ENCODE measurements around the gene FRAT2.
"Not testable (repeated sequence)": the region's sequence is repeated elsewhere in the genome, so short reads cannot be mapped to it uniquely, and the experiment has no call there.

Gene FRAT2

DNA sequence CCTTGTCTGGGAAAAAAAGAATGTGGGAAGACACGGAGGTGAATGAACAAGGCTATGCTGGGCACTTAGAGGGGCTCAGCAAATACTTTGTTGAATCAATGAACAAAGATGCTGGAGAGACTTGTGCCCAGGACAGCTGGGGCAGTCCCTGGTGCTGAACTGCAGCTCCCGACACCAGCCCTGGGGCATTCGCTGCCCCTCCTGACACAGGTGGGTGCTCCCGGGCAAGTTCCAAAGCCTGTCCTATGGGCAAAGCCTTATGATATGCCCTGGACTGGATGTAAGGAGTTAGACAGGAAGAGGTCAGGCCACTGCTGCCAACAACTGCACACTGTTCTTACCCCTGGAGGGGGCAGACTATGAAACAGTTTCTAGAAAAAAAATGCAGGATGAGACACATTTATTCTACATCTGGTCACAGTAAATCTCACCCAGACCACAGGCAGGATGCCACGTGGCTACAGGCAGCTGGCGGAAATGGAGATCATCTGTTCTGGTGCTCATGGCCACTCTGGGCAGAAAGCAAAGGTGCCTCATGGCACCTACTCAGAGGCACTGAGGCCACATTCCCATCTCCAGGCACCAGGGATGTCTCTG is 21.9 kb upstream of the FRAT2 start:
- Histone ChIP-seq H3K4me1 (ENCODE audit: control insufficient read depth, insufficient read depth, low read length) (peaks cover 3% of the 10 kb centered on the region; the same call in 1 of the 2 replicates), H3K27me3 (ENCODE audit: control insufficient read depth, insufficient read depth, low read length) (no peaks in the 10 kb centered on the region), H3K4me3 (ENCODE audit: low read depth, low read length) (no peak overlapping the region), H3K27ac (ENCODE audit: low read depth, low read length) (no peak overlapping the region), H3K9ac (ENCODE audit: low read depth, low read length) (no peak overlapping the region), H3K9me3 (ENCODE audit: control insufficient read depth, insufficient read depth, low read length) (no peaks in the 10 kb centered on the region), H3K36me3 (ENCODE audit: control insufficient read depth, insufficient read depth, low read length) (peaks cover 54% of the 10 kb centered on the region)

DNA sequence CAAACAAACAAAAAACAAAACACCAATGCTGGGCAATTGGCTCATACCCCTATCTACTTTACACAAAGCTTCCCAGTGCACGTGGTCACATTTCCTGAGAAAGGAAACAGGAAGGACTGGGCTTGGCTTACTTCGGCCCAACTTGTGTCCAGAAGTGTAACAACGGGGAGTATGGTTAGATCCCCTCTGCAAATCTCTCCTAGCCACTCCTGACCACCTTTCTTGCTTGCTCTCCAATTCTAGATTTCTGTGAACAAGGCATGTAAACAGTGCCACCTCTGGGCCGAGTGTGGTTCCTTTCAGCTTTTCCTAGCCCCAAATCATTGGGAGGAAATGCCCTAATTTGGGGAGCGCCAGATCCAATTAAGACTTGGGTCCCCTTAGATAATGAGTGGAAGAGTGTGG is 21.0 kb upstream of the FRAT2 start:
- no peaks in the 10 kb centered on the region for H3K9me3 ChIP-seq (ENCODE audit: control insufficient read depth, insufficient read depth, low read length)
- H3K36me3 ChIP-seq (ENCODE audit: control insufficient read depth, insufficient read depth, low read length) = peaks cover 45% of the 10 kb centered on the region
- no peak overlapping the region for H3K27ac ChIP-seq (ENCODE audit: low read depth, low read length)
- no peak overlapping the region for H3K9ac ChIP-seq (ENCODE audit: low read depth, low read length)
- no peak overlapping the region for H3K4me3 ChIP-seq (ENCODE audit: low read depth, low read length)
- H3K4me1 ChIP-seq (ENCODE audit: control insufficient read depth, insufficient read depth, low read length) = peaks cover 3% of the 10 kb centered on the region; the same call in 1 of the 2 replicates
- H3K27me3 ChIP-seq (ENCODE audit: control insufficient read depth, insufficient read depth, low read length) = no peaks in the 10 kb centered on the region

GRCh38 chr10:97353945-97354344 is 19.4 kb upstream of the FRAT2 start:
- H3K27me3 ChIP-seq (ENCODE audit: control insufficient read depth, insufficient read depth, low read length) = no peaks in the 10 kb centered on the region
- H3K9me3 ChIP-seq (ENCODE audit: control insufficient read depth, insufficient read depth, low read length) = no peaks in the 10 kb centered on the region
- H3K4me1 ChIP-seq (ENCODE audit: control insufficient read depth, insufficient read depth, low read length) = peaks cover 3% of the 10 kb centered on the region; the same call in 1 of the 2 replicates
- H3K36me3 ChIP-seq (ENCODE audit: control insufficient read depth, insufficient read depth, low read length) = peaks cover 32% of the 10 kb centered on the region
- no peak overlapping the region for H3K4me3 ChIP-seq (ENCODE audit: low read depth, low read length)
- H3K27ac ChIP-seq (ENCODE audit: low read depth, low read length) = no peak overlapping the region
- no peak overlapping the region for H3K9ac ChIP-seq (ENCODE audit: low read depth, low read length)

DNA sequence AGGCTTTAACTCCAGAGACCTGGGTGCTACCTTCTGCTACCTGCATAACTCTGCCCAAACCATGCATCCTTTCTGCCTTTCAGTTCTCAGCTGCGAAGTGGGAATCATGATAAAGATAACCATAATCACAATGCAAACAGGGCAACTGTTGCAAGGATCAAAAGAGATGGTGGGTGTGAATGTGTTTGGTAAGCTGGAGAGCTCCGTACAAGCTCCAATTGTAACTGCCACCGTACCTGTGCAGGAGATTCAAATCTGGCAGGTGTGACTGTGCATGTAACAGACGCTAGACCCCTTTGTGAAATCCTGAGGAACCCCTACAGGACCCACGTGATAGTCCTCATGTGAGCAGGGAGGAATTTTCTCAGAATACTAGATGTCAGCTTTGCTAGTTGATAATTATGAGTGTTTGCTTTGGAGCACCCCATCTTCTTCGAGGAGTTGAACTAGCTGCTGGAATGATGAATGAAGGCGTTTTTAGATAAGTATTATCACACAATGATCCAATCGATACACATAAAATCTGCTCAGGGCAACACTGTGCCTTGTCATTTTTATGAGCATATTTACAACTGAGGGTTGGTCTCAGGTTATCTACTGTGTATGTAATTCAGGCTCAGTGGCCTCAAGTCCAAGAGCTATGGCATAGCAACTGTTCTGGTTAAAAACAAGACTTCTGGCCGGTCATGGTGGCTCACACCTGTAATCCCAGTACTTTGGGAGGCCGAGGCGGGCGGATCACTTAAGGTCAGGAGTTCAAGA is 15.4 kb upstream of the FRAT2 start:
- no peaks in the 10 kb centered on the region for H3K27me3 ChIP-seq (ENCODE audit: control insufficient read depth, insufficient read depth, low read length)
- H3K9ac ChIP-seq (ENCODE audit: low read depth, low read length) = no peak overlapping the region
- H3K9me3 ChIP-seq (ENCODE audit: control insufficient read depth, insufficient read depth, low read length) = no peaks in the 10 kb centered on the region
- H3K36me3 ChIP-seq (ENCODE audit: control insufficient read depth, insufficient read depth, low read length) = peaks cover 5% of the 10 kb centered on the region; the same call in 1 of the 2 replicates
- H3K27ac ChIP-seq (ENCODE audit: low read depth, low read length) = no peak overlapping the region
- H3K4me1 ChIP-seq (ENCODE audit: control insufficient read depth, insufficient read depth, low read length) = no peaks in the 10 kb centered on the region
- H3K4me3 ChIP-seq (ENCODE audit: low read depth, low read length) = no peak overlapping the region

GRCh38 chr10:97347317-97347716 is 12.8 kb upstream of the FRAT2 start:
- Histone ChIP-seq H3K4me1 (ENCODE audit: control insufficient read depth, insufficient read depth, low read length) (no peaks in the 10 kb centered on the region), H3K27ac (ENCODE audit: low read depth, low read length) (no peak overlapping the region), H3K9me3 (ENCODE audit: control insufficient read depth, insufficient read depth, low read length) (no peaks in the 10 kb centered on the region), H3K36me3 (ENCODE audit: control insufficient read depth, insufficient read depth, low read length) (peaks cover 2% of the 10 kb centered on the region; the same call in 1 of the 2 replicates), H3K27me3 (ENCODE audit: control insufficient read depth, insufficient read depth, low read length) (no peaks in the 10 kb centered on the region), H3K9ac (ENCODE audit: low read depth, low read length) (no peak overlapping the region), H3K4me3 (ENCODE audit: low read depth, low read length) (no peak overlapping the region)

DNA sequence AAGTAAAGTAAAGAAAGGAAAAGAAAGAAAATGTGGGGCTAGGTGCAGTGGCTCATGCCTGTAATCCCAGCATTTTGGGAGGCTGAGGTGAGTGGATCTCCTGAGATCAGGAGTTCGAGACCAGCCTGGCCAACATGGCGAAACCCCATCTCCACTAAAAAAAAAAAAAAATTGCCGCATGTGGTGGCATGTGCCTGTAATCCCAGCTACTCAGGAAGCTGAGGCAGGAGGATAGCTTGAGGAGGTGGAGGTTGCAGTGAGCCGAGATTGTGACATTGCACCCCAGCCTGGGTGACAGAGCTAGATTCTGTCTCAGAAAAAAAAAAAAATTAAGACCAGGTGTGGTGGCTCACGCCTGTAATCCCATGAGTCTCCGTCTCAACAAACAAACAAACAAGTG is 9.1 kb upstream of the FRAT2 start:
- not testable (repeated sequence) for H3K27ac ChIP-seq (ENCODE audit: low read depth, low read length); H3K9me3 ChIP-seq (ENCODE audit: control insufficient read depth, insufficient read depth, low read length); H3K4me1 ChIP-seq (ENCODE audit: control insufficient read depth, insufficient read depth, low read length); H3K36me3 ChIP-seq (ENCODE audit: control insufficient read depth, insufficient read depth, low read length); H3K27me3 ChIP-seq (ENCODE audit: control insufficient read depth, insufficient read depth, low read length); H3K4me3 ChIP-seq (ENCODE audit: low read depth, low read length); H3K9ac ChIP-seq (ENCODE audit: low read depth, low read length)

DNA sequence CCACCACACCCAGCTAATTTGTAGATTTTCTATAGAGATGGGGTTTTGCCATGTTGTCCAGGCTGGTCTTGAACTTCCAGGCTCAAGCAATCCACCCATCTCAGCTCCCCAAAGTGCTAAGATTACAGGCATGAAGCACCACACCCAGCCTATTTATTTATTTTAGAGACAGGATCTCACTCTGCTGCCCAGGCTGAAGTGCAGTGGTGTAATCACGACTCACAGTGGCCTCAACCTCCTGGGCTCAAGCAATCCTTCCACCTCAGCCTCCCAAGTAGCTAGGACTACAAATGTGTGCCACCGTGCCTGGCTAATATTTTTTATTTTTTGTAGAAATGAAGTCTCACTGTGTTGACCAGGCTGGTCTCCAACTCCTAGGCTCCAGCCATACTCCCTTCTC is 6.9 kb upstream of the FRAT2 start:
- H3K27ac ChIP-seq (ENCODE audit: low read depth, low read length) = no peak overlapping the region
- peaks cover 11% of the 10 kb centered on the region for H3K4me1 ChIP-seq (ENCODE audit: control insufficient read depth, insufficient read depth, low read length)
- H3K36me3 ChIP-seq (ENCODE audit: control insufficient read depth, insufficient read depth, low read length) = no peaks in the 10 kb centered on the region
- H3K9me3 ChIP-seq (ENCODE audit: control insufficient read depth, insufficient read depth, low read length) = no peaks in the 10 kb centered on the region
- no peak overlapping the region for H3K9ac ChIP-seq (ENCODE audit: low read depth, low read length)
- H3K27me3 ChIP-seq (ENCODE audit: control insufficient read depth, insufficient read depth, low read length) = no peaks in the 10 kb centered on the region
- H3K4me3 ChIP-seq (ENCODE audit: low read depth, low read length) = no peak overlapping the region

GRCh38 chr10:97338041-97338440 is 3.5 kb upstream of the FRAT2 start:
- H3K9ac ChIP-seq (ENCODE audit: low read depth, low read length) = 0 out of 2 replicates have a peak overlapping the region, but pooled peaks have one; percentile 14
- 0 out of 2 replicates have a peak, but pooled peaks cover under 1% of the 10 kb centered on the region for H3K36me3 ChIP-seq (ENCODE audit: control insufficient read depth, insufficient read depth, low read length)
- no peaks in the 10 kb centered on the region for H3K9me3 ChIP-seq (ENCODE audit: control insufficient read depth, insufficient read depth, low read length)
- peak overlapping the region; percentile 90 for H3K27ac ChIP-seq (ENCODE audit: low read depth, low read length)
- H3K27me3 ChIP-seq (ENCODE audit: control insufficient read depth, insufficient read depth, low read length) = no peaks in the 10 kb centered on the region
- H3K4me1 ChIP-seq (ENCODE audit: control insufficient read depth, insufficient read depth, low read length) = peaks cover 17% of the 10 kb centered on the region
- peak overlapping the region; percentile 34 for H3K4me3 ChIP-seq (ENCODE audit: low read depth, low read length)

- no peaks in the 10 kb centered on the region for H3K9me3 ChIP-seq (ENCODE audit: control insufficient read depth, insufficient read depth, low read length)
- H3K4me3 ChIP-seq (ENCODE audit: low read depth, low read length) = peak overlapping the region; percentile 34
- H3K27ac ChIP-seq (ENCODE audit: low read depth, low read length) = peak overlapping the region; percentile 90
- H3K27me3 ChIP-seq (ENCODE audit: control insufficient read depth, insufficient read depth, low read length) = no peaks in the 10 kb centered on the region
- H3K36me3 ChIP-seq (ENCODE audit: control insufficient read depth, insufficient read depth, low read length) = peaks cover 6% of the 10 kb centered on the region; the same call in 1 of the 2 replicates
- peaks cover 20% of the 10 kb centered on the region for H3K4me1 ChIP-seq (ENCODE audit: control insufficient read depth, insufficient read depth, low read length)
- no peak overlapping the region for H3K9ac ChIP-seq (ENCODE audit: low read depth, low read length)
Observed at GRCh38 chr10:97336942-97337831, 2.7 kb upstream of the FRAT2 start.

GRCh38 chr10:97336446-97336845 is 1.9 kb upstream of the FRAT2 start:
- Histone ChIP-seq H3K27ac (ENCODE audit: low read depth, low read length) (peak overlapping the region; percentile 90), H3K4me3 (ENCODE audit: low read depth, low read length) (peak overlapping the region; percentile 25), H3K27me3 (ENCODE audit: control insufficient read depth, insufficient read depth, low read length) (no peaks in the 10 kb centered on the region), H3K9me3 (ENCODE audit: control insufficient read depth, insufficient read depth, low read length) (no peaks in the 10 kb centered on the region), H3K36me3 (ENCODE audit: control insufficient read depth, insufficient read depth, low read length) (peaks cover 9% of the 10 kb centered on the region; the same call in 1 of the 2 replicates), H3K9ac (ENCODE audit: low read depth, low read length) (no peak overlapping the region), H3K4me1 (ENCODE audit: control insufficient read depth, insufficient read depth, low read length) (peaks cover 25% of the 10 kb centered on the region)
